Stimulated activated CD4-positive, alpha-beta T cell treated with anti-CD3 and anti-CD28 coated beads, Interleukin-12 subunit alpha, Interleukin-12 subunit beta, amount 100 ng/mL, for 4 hours (primary cell): Measurements from ENCODE around the gene ODF2L.
"Not testable (repeated sequence)": the region's sequence is repeated elsewhere in the genome, so short reads cannot be mapped to it uniquely, and the experiment has no call there.

ENCODE experiments used
- DNase-seq: peaks from one replicate; pipeline ENCODE4 v3.0.0-alpha.2; 2020

ODF2L gene

DNA sequence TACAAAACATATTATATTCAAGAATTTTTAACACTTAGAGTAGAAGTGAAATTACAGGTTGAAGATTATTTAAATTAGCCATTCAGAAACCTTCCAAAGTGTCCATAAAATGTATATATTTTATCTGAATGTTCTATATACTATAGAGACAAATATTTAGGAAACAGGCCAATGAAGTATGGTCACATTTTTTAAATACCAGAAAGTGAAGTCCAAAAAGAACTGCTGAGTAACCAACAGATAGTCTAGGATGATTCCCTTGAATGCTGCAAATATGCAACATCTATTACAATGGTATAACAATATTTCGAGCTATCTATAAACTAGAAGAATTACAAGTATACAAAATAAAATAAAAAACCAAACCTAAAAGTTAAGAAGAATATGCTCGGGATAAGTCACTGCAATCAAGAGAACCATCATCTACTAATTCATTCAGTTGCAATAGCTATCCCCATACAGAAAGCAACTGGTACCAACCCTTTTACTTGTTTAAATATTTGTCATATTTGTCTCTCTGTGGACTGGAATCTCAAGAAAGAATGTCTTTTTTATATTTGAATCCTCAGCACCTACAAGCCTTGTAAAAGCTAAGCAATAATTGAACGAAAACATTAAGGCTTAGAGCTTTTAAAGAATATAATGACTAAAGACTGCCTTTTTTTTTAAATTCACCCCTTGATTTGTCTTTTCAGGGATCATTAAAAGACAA, 8.1 kb downstream of the ODF2L start:
- DNase-seq: no peak

DNA sequence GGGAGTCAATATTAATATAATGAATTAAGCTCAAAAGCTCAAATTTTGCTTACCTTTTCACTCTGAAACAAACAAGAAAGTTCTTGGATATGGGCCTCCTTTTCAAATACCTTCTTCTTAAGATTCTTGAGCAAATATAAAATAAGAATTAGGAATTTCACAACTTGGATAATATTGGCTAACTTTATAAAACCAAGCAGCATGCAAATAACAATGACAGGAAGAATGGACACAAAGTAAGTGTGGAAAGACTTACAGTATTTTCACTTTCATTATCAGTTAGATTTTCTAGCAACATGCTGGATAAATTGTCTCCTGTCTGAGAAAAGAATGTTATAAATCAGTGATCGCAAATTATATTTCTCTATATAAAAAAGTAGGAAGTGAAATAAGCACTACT, 13.2 kb downstream of the ODF2L start:
- no peak for DNase-seq

- DNase-seq: no peak
Measured at GRCh38 chr1:86381223-86381622, 14.9 kb downstream of the ODF2L start.

- no peak for DNase-seq
Measured at GRCh38 chr1:86380257-86380861, 15.8 kb downstream of the ODF2L start.

DNA sequence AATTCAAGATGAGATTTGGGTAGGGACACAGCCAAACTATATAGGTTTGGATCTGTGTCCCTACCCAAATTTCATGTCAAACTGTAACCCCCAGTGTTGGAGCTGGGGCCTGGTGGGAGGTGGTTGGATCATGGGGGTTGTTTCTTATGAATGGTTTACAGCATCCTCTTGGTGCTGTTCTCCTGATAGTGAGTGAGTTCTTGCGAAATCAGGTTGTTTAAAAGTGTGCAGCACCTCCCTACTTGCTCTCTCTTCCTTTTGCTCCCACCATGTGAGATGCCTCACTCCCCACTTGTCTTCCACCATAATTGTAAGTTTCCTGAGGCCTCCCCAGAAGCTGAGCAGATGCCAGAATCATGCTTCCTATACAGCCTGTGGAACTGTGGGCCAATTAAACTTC, 17.3 kb downstream of the ODF2L start:
- no peak for DNase-seq

DNA sequence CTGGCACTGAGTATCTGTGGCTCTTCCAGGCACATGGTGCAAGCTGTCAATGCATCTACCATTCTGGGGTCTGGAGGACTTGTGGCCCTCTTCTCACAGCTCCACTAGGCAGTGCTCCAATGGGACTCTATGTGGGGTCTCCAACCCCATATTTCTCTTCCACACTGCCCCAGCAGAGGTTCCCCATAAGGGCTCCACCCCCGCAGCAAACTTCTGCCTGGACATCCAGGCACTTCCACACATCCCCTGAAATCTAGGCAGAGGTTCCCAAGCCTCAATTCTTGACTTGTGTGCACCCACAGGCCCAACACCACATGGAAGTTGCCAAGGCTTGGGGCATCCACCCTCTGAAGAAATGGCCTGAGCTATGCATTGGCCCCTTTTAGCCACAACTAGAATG, 18.8 kb downstream of the ODF2L start:
- DNase-seq: no peak

DNA sequence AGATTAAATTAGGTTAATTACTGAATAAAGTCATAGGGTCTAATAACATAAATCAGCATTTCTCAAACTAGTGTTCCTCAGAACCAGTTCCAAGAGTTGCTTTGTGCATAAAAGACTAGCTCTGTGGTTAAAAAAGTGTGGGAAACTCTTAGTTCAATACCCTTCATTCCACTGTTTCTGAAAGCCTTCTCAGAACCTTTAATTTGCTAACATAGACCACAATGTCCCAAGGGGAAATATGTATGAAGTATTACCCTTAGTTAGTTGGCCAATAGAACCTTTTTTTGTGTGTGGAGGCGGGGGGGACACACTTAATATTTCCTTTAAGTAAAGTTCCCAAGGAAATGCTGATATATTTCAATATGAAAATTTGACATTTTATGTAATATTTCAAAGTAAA, 20.4 kb downstream of the ODF2L start:
- no peak for DNase-seq

- no peak for DNase-seq
Measured at GRCh38 chr1:86370601-86371022, 25.5 kb downstream of the ODF2L start.

- no peak for DNase-seq
Measured at GRCh38 chr1:86365896-86366295, 30.2 kb downstream of the ODF2L start.

- DNase-seq: no peak
Measured at GRCh38 chr1:86362807-86363206, 33.3 kb downstream of the ODF2L start.

GRCh38 chr1:86357796-86358195, 38.3 kb downstream of the ODF2L start:
- DNase-seq: no peak

DNA sequence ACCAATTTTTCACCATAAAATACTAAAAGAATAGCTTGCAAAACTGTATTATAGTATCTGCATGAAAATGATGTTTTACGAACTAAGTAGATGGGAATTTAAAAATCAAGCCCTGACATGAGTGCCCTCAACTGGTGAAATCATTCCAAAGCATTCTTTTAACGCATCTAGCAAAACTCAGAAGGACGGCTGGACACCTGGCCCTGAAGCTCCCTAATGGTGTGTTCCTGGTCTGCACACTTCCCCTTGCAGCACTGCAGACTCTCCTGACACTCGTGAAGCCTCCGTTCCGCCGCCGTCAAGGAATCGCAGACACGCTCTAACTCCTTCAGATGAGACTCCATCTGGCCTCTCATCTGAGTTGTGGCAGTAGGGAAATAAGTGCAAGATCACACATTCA, 39.9 kb downstream of the ODF2L start:
- DNase-seq: no peak

GRCh38 chr1:86352086-86352485, 44.0 kb downstream of the ODF2L start:
- no peak for DNase-seq

DNA sequence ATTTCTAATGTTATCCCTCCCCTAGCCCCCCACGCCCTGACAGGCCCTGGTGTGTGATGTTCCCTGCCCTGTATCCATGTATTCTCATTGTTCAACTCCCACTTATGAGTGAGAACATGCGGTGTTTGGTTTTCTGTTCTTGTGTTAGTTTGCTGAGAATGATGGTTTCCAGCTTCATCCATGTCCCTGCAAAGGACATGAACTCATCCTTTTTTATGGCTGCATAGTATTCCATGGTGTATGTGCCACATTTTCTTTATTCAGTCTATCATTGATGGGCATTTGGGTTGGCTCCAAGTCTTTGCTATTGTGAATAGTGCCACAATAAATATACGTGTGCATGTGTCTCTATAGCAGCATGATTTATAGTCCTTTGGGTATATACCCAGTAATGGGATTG, 45.9 kb downstream of the ODF2L start:
- DNase-seq: not testable (repeated sequence)

DNA sequence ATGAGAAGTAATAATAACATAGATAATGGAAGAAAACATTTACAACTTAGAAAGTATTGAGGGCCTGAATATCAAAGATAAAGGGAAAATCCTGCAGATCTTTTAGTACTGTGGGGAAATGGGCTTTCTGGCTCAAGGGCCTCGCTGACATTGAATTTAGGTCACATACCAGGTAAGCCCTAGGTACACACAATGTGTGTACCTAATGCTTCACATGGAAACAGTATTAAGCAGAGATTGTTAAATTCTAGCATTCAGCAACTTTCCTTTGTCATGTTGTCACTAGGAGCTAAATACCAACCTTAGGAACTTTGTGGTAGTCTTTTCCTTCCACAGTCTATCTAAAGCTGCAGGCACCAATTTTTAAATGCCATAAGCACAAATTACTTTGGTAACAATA, 49.7 kb downstream of the ODF2L start:
- DNase-seq: no peak

DNA sequence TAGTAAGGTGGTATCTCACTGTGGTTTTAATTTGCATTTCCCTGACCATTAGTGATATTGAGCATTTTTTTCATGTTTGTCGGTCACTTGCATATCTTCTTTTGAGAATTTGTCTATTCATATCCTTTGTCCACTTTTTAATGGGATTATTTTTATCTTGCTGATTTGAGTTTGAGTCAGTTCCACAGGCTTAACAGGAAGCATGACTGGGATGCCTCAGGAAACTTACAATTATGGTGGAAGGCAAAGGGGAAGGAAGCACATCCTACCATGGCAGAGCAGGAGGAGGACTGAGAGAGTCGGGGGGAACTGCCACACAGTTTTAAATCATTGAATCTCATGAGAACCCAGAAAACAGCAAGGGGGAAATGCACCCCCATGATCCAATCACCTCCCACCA, 51.1 kb downstream of the ODF2L start:
- DNase-seq: no peak

DNA sequence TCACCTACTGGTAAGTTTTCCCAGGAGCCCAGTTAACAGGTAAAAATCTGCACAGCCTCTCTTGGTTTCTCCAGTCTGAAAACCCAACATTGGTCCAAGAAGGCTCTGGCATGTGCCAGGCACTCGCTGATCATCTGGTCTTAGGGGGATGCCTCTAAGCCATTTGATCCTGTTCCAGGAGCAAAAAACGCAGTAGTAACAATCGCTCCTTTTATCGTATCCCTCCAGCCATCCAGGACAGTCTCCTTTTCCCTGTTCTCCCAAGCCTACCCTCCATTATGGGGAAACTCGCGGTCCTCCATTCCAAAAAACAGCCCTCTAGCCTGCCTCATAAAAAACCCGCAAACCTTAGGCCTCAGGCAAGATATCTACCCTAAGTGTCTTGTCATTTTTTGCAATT, 56.2 kb downstream of the ODF2L start:
- no peak for DNase-seq

GRCh38 chr1:86339014-86339812, 56.9 kb downstream of the ODF2L start:
- DNase-seq: no peak

- no peak for DNase-seq
Measured at GRCh38 chr1:86335916-86336315, 60.2 kb downstream of the ODF2L start.

- DNase-seq: no peak
Measured at GRCh38 chr1:86325264-86325663, 70.9 kb downstream of the ODF2L start.

DNA sequence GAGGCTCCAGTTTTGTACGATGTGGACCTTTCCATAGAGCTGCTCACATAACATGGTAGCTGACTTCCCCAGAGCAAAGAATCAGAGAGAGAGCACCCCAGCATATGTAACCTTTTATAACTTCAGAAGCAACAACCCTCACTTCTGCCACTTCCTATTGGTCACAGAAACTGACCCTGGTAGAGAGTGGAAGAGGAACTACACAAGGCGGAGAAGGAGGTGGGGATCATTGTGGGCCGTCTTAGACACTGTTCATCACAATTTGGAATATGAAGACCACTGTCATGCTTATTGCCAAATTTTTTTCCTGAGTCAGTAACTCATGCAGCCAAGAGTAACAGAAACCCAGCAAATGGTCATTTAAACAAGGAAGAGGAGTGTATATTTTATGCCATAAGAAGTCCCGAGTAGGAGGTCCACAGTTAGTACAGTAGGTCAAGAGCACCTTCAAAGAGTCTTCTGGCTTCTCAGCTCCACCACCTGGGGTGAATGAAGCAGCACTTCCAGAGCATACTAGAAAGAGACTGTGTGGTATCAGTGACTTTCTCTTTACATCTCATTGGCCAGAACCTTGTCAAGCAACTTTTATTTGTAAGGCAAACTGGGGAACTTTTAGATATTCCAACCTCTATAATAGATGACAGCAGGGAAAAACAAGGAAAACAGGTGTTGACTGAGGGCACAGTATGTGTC, 71.8 kb downstream of the ODF2L start:
- no peak for DNase-seq

DNA sequence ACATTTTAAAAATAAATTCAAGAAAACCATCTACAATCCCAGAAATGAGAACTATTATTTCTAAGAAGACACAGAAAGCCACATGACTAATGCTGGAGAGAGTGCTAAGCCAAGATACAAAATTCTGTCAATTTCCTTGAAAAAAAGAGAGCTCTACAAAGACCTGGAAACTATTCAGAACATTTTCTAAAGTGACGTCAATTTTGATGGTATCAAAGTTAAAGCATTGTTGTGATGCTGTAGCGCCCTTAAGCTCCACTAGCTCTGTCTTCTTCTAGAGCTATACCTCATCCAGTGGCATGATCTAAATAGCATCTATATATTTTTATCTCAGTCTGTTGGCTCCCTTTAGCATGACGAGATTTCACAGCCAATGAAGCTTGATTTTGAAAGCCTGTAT, 73.9 kb downstream of the ODF2L start:
- DNase-seq: no peak

DNA sequence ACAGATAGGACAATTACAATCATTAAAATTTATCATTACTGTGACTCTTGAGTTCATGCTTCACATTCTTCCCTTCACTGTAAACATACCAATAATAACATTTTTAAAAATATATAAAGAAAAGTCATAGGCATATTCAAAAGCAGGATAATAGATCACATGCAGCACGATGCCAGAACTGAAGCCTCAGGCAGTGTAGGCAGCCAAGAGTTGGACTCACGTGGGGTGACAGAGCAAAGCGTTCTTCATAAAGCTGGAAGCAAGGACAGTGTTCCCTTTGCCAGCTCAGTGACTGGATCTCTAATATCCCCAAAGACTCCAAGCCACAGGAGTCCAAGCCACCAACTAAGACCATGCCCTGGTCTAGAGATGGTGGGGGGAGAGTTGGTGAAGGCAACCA, 77.7 kb downstream of the ODF2L start:
- DNase-seq: no peak

GRCh38 chr1:86317926-86318325, 78.2 kb downstream of the ODF2L start:
- no peak for DNase-seq
